HAP-1 (cell line): ENCODE results near the gene PFDN4.
"Not testable (repeated sequence)": the region's sequence is repeated elsewhere in the genome, so short reads cannot be mapped to it uniquely, and the experiment has no call there.

Experiments
- DNase-seq, 2 experiments: peaks; one replicate each; pipeline ENCODE4 v3.0.0-alpha.2; 2016 to 2020; ENCODE audit warnings: low spot score in 2 of 2
- H3K27me3 ChIP-seq: fragments of 250-450 bp; sonication (Bioruptor Pico); 2 replicates; pipeline ENCODE4 v1.5.1; 2020; ENCODE audit warnings: low read depth, mild to moderate bottlenecking, moderate library complexity
- H3K36me3 ChIP-seq: fragments of 250-450 bp; sonication (Bioruptor Pico); replicated peaks from 2 replicates; pipeline ENCODE4 v1.5.1; 2020; ENCODE audit warnings: mild to moderate bottlenecking
- H3K4me1 ChIP-seq: fragments of 250-450 bp; sonication (Bioruptor Pico); 2 replicates; pipeline ENCODE4 v1.5.1; 2020; ENCODE audit warnings: mild to moderate bottlenecking
- H3K4me3 ChIP-seq: fragments of 250-450 bp; sonication (Bioruptor Pico); 2 replicates; pipeline ENCODE4 v1.5.1; 2020; ENCODE audit warnings: mild to moderate bottlenecking, moderate library complexity
- H3K9me3 ChIP-seq: fragments of 250-450 bp; sonication (Bioruptor Pico); 2 replicates; pipeline ENCODE4 v1.5.1; 2020; ENCODE audit warnings: mild to moderate bottlenecking, moderate library complexity
- in situ Hi-C: fragments of 300-500 bp; cut with MboI; formaldehyde crosslinking; loops from 3 replicates; pipeline ENCODE4 v1.14.3; 2020; ENCODE audit warnings: low sequenced_read_pairs, inconsistent platforms, mixed read lengths

The PFDN4 gene

GRCh38 chr20:54263116-54263690 lies 55.3 kb downstream of the PFDN4 start:
- no peaks in the 10 kb centered on the region for H3K9me3 ChIP-seq
- in situ Hi-C loops: no loop called here
- H3K27me3 ChIP-seq: no peaks in the 10 kb centered on the region
- DNase-seq: no peak
- no peaks in the 10 kb centered on the region for H3K4me1 ChIP-seq
- H3K4me3 ChIP-seq: no peak overlapping the region
- no peaks in the 10 kb centered on the region for H3K36me3 ChIP-seq

- in situ Hi-C loops: not testable (repeated sequence)
Measured at GRCh38 chr20:54265791-54266190, 57.9 kb downstream of the PFDN4 start.

DNA sequence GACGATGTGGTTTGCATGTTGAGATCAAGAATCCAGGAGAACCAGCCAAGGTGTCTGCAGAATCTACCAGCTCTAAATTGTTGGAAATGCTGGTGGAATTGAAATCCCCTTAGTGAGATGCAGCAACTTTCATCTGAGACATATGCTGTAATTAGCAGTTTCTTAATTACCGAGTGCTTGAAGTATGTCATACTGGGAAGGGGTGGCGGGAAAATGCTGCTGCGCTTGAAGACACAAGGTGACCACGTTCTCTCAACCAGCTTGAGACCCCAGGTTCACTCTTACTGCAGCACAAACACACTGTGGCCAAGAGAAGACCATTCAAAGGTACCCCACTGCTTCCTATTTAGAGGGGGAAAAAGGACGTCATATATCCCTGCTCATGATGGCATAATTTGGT lies 59.0 kb downstream of the PFDN4 start:
- in situ Hi-C loops: no loop called here

More at GRCh38 chr20:54265791-54266190, 57.9 kb downstream of the PFDN4 start:
- H3K4me3 ChIP-seq, DNase-seq, H3K4me1 ChIP-seq, H3K36me3 ChIP-seq, H3K27me3 ChIP-seq, H3K9me3 ChIP-seq: not testable (repeated sequence)

DNA sequence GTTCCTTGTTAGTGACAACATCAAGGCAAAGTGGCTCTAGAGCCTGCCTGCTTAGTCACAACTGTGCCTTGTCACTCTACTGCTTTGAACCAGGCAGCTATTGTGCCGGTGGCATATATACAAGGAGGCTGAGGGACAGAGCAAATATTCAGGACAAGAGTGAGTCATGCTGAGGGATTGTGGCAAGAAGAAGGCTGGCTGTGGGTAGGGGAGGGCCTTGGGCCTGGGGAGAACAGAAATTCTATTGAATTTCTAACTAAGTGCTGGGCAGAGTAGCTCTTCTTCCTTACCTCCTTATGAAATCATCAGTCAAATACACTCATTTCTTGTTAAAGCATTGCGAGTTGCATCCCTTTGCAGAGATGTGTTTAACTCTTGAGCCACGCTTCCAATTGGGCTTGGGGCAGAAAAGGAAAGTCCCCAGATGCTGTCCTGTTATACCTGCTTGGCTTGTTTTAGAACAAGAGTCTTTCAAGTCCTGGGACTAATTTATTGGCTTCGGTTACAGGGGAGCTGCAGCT lies 59.7 kb downstream of the PFDN4 start:
- DNase-seq: no peak
- in situ Hi-C loops: no loop called here
- no peaks in the 10 kb centered on the region for H3K4me1 ChIP-seq
- H3K4me3 ChIP-seq: no peak overlapping the region
- H3K36me3 ChIP-seq: no peaks in the 10 kb centered on the region
- no peaks in the 10 kb centered on the region for H3K9me3 ChIP-seq
- H3K27me3 ChIP-seq: no peaks in the 10 kb centered on the region

More for the DNA sequence above, 59.0 kb downstream of the PFDN4 start:
- Histone ChIP-seq H3K4me3 (no peak overlapping the region), H3K9me3 (no peaks in the 10 kb centered on the region), H3K36me3 (no peaks in the 10 kb centered on the region), H3K4me1 (no peaks in the 10 kb centered on the region), H3K27me3 (no peaks in the 10 kb centered on the region)
- no peak for DNase-seq

GRCh38 chr20:54268941-54269340 lies 61.1 kb downstream of the PFDN4 start:
- Histone ChIP-seq H3K4me1 (no peaks in the 10 kb centered on the region), H3K36me3 (no peaks in the 10 kb centered on the region), H3K4me3 (no peak overlapping the region), H3K27me3 (no peaks in the 10 kb centered on the region), H3K9me3 (no peaks in the 10 kb centered on the region)
- in situ Hi-C loops: no loop called here
- DNase-seq: no peak
